ENCODE data around the gene GRIFIN. TPM values are rescaled to one million over a fixed set of nuclear protein-coding genes. Genes with fewer than 3 reads are reported as not detected.

Gene GRIFIN
- total RNA-seq, 2 experiments from 2014 or later: not detected

DNA sequence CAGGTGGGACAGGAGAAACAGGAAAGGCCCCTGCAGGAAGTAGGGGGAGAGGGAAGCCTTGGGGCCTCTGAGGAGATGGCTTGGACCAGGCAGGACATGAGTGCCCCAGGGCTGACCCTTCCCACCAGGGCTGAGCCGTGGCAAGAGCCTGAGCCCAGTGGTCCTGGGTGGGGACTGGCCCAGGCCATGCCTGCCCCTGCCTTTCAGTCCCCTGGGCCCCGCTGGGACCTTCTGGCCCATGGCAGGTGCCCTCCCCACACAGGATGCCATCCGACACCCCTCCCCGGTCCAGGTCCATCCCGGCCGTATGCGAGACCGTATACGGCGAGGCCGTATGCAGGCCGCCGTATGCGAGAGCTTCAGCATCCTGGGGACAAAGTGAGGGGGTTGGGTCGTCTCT is 2.0 kb downstream of the GRIFIN start:
- no peaks in the 10 kb centered on the region for H3K36me3 Mint-ChIP-seq (ENCODE audit: low read depth)
- no peaks in the 10 kb centered on the region for H3K4me1 Mint-ChIP-seq (ENCODE audit: low read depth)
- no peak overlapping the region for H3K27ac Mint-ChIP-seq
- ChIA-PET POLR2A (interaction anchor here (0.7 kb wide), 1 partner anchor 53 kb away, joined by 3 read pairs; no protein-coding TSS in a partner anchor), CTCF (interaction anchor here (1.2 kb wide), 1 partner anchor 23 kb away, joined by 3 read pairs; no protein-coding TSS in a partner anchor)
- intact Hi-C loops (cut with micrococcal nuclease): no loop called here
- ATAC-seq: no peak
- TF ChIP-seq, protein P1, sequence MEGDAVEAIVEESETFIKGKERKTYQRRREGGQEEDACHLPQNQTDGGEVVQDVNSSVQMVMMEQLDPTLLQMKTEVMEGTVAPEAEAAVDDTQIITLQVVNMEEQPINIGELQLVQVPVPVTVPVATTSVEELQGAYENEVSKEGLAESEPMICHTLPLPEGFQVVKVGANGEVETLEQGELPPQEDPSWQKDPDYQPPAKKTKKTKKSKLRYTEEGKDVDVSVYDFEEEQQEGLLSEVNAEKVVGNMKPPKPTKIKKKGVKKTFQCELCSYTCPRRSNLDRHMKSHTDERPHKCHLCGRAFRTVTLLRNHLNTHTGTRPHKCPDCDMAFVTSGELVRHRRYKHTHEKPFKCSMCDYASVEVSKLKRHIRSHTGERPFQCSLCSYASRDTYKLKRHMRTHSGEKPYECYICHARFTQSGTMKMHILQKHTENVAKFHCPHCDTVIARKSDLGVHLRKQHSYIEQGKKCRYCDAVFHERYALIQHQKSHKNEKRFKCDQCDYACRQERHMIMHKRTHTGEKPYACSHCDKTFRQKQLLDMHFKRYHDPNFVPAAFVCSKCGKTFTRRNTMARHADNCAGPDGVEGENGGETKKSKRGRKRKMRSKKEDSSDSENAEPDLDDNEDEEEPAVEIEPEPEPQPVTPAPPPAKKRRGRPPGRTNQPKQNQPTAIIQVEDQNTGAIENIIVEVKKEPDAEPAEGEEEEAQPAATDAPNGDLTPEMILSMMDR (IDR thresholded peaks at IDR 0.05): no peak
- no peak for DNase-seq
- peaks cover 3% of the 10 kb centered on the region for H3K27me3 Mint-ChIP-seq
- H3K4me3 Mint-ChIP-seq: no peak overlapping the region
- no peaks in the 10 kb centered on the region for H3K9me3 Mint-ChIP-seq

DNA sequence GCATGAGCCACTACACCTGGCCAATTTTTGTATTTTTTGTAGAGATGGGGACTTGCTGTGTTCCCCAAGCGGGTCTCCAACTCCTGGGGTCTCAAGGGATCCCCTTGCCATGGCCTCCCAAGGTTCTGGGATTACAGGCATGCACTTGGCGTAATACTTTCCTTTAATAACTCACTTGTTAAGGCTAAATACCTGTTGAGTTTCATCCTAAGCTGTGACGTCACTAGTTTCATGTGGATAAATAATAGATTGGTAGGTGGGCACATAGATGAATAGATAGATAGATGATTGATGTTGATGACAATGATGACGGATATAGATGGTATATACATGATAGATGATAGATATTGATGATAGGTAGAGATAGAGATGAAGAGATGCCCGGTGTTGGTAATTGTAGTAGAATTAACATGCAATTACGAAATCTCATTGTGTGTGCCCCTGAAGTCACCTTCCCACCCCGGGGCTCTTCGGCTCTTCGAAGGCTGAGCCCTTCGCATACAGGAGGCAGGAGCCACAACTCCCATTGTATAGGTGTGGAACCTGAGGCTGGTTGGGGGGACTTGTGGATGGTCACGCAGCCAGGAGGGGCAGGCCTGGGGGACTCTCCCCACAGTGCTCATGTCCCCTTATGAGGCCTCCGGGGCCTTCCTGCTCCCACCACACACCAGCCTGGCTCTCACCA is 2.6 kb downstream of the GRIFIN start:
- TF ChIP-seq, protein P1 (IDR thresholded peaks at IDR 0.05): no peak
- no peak for ATAC-seq
- Mint-ChIP-seq H3K4me3 (no peak overlapping the region), H3K36me3 (ENCODE audit: low read depth) (no peaks in the 10 kb centered on the region), H3K27ac (no peak overlapping the region), H3K4me1 (ENCODE audit: low read depth) (peaks cover 2% of the 10 kb centered on the region), H3K9me3 (no peaks in the 10 kb centered on the region), H3K27me3 (peaks cover 4% of the 10 kb centered on the region)
- intact Hi-C loops (cut with micrococcal nuclease): no loop called here
- CTCF ChIA-PET: interaction anchor here (1.2 kb wide), 1 partner anchor 22 kb away, joined by 3 read pairs; no protein-coding TSS in a partner anchor
- DNase-seq: no peak
- POLR2A ChIA-PET: no interaction called here

DNA sequence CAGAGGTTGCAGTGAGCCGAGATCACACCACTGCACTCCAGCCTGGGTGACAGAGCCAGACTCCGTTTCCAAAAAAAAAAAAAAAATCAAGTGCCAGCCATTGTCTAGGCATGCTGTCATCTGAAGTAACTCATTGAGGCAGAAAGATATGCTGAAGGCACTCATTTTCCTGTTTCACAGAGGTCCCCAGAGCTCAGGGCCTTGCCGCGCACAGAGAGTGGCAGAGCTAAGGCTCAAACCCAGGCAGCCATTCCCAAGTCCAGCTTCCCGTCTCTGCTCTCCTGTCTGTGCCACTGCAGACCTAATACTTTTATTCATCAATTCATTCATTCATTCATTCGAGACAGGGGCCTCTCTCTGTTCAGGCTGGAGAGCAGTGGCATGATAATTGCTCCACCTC is 3.5 kb downstream of the GRIFIN start:
- intact Hi-C loops (cut with micrococcal nuclease): no loop called here

DNA sequence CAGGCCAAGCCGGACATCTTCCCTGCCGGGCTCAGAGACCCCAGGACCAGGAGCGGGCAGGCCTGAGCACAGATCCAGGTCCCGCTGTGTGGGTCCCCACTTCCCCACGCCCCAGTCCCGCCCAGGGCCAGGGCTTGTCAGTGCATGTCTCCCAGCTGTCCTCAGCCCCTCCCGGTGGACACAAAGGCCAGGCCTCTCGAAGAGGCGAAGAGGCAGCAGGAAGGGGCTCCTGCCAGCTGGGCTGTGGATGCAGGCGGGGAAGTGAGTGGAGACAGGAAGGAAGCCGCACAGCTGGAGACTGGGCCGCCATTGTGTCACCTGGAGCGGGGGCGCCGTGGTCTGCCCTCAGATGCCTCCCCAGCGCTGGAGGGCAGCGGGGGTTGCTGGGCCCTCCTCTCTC is 4.8 kb downstream of the GRIFIN start:
- CTCF ChIA-PET: interaction anchor here (1.1 to 6.1 kb wide), 2 partner anchors 20 to 65 kb away, joined by 4 to 146 read pairs; no protein-coding TSS in a partner anchor
- intact Hi-C loops (cut with micrococcal nuclease): no loop called here
- no peaks in the 10 kb centered on the region for H3K9me3 Mint-ChIP-seq

More for the DNA sequence above, 3.5 kb downstream of the GRIFIN start:
- H3K9me3 Mint-ChIP-seq: no peaks in the 10 kb centered on the region
- peaks cover 4% of the 10 kb centered on the region for H3K27me3 Mint-ChIP-seq
- H3K4me1 Mint-ChIP-seq (ENCODE audit: low read depth): peaks cover 2% of the 10 kb centered on the region
- ChIA-PET POLR2A (interaction anchor here (0.6 kb wide), 1 partner anchor 32 kb away, joined by 3 read pairs; no protein-coding TSS in a partner anchor), CTCF (interaction anchor here (6.1 kb wide), 1 partner anchor 21 kb away, joined by 146 read pairs; no protein-coding TSS in a partner anchor)
- DNase-seq (no peak), ATAC-seq (no peak)
- H3K27ac Mint-ChIP-seq: no peak overlapping the region
- no peaks in the 10 kb centered on the region for H3K36me3 Mint-ChIP-seq (ENCODE audit: low read depth)
- H3K4me3 Mint-ChIP-seq: no peak overlapping the region
- TF ChIP-seq, protein P1 (IDR thresholded peaks at IDR 0.05): no peak

More for the DNA sequence above, 4.8 kb downstream of the GRIFIN start:
- H3K4me1 Mint-ChIP-seq (ENCODE audit: low read depth): peaks cover 2% of the 10 kb centered on the region
- H3K27ac Mint-ChIP-seq: no peak overlapping the region
- H3K27me3 Mint-ChIP-seq: peaks cover 4% of the 10 kb centered on the region
- no peak for DNase-seq
- POLR2A ChIA-PET: interaction anchor here (0.9 kb wide), 1 partner anchor 37 kb away, joined by 3 read pairs; no protein-coding TSS in a partner anchor
- no peaks in the 10 kb centered on the region for H3K36me3 Mint-ChIP-seq (ENCODE audit: low read depth)
- no peak overlapping the region for H3K4me3 Mint-ChIP-seq
- no peak for ATAC-seq
- TF ChIP-seq, protein P1 (IDR thresholded peaks at IDR 0.05): no peak

All from activated CD8-positive, alpha-beta T cell treated with anti-CD3 and anti-CD28 coated beads for 36 hours (primary cell).